ENCODE measurements around the gene GPHN. TPM values are rescaled to one million over a fixed set of nuclear protein-coding genes. Genes with fewer than 3 reads are reported as not detected.

GPHN gene
- polyA plus RNA-seq, 2 of the 4 experiments (the other 2 are of a cell fraction): 12.7 to 15.5 TPM

- TF ChIP-seq RCOR1 (IDR thresholded peaks at IDR 0.05; ENCODE audit: low read depth, low read length): no peak
- no peak for TF ChIP-seq HMGXB4 (CRISPR knock-in tag; IDR thresholded peaks at IDR 0.05; ENCODE audit: borderline replicate concordance)
- no peak for TF ChIP-seq FOSB (CRISPR knock-in tag; IDR thresholded peaks at IDR 0.05)
- TF ChIP-seq SMC3 (IDR thresholded peaks at IDR 0.05): no peak
- no peak for TF ChIP-seq HEYL (CRISPR knock-in tag; IDR thresholded peaks at IDR 0.05)
- TF ChIP-seq EHF (CRISPR knock-in tag; IDR thresholded peaks at IDR 0.05): no peak
- TF ChIP-seq POLR2AphosphoS2 (conservative IDR thresholded peaks at IDR 0.05; ENCODE audit: low read length): no peak
- TF ChIP-seq TFCP2L1 (CRISPR knock-in tag; IDR thresholded peaks at IDR 0.05): no peak
- no peak for TF ChIP-seq CHD2 (IDR thresholded peaks at IDR 0.05; ENCODE audit: low read length, partially characterized antibody)
- TF ChIP-seq EP300 (IDR thresholded peaks at IDR 0.05): no peak
- no peak for TF ChIP-seq USF2 (IDR thresholded peaks at IDR 0.05)
- TF ChIP-seq MYC (IDR thresholded peaks at IDR 0.05; ENCODE audit: borderline replicate concordance, low read length): no peak
- no peak for TF ChIP-seq FOSL2 (IDR thresholded peaks at IDR 0.05)
- TF ChIP-seq FOSL2 (CRISPR knock-in tag; IDR thresholded peaks at IDR 0.05): no peak
- TF ChIP-seq E2F6 (IDR thresholded peaks at IDR 0.05; ENCODE audit: borderline replicate concordance, low read depth): no peak
- TF ChIP-seq CHD4 (IDR thresholded peaks at IDR 0.05; ENCODE audit: borderline replicate concordance): no peak
- no peak for TF ChIP-seq HOXB5 (CRISPR knock-in tag; IDR thresholded peaks at IDR 0.05)
- TF ChIP-seq BCL3 (IDR thresholded peaks at IDR 0.05): no peak
- Histone ChIP-seq H3K27ac (no peak overlapping the region), H3K4me2 (no peak overlapping the region), H3K4me1 (no peaks in the 10 kb centered on the region), H3K9me3 (no peaks in the 10 kb centered on the region; the same call in 2 of the 3 replicates), H3K4me3 (no peak overlapping the region)
- ATAC-seq (no peak), DNase-seq (ENCODE audit: low read depth in 1 of 2, low spot score in 1 of 2) (no peak), FAIRE-seq (no peak)
- ChIA-PET POLR2A (no interaction called here), CTCF (interaction anchor here (2.1 kb wide), 1 partner anchor 11 kb away, joined by 6 read pairs; no protein-coding TSS in a partner anchor)
- WGBS (ENCODE audit: missing lambda C conversion rate): 73% methylated on average over 1 of the region's 1 CpG
Measured at GRCh38 chr14:67108230-67108629, 600.3 kb downstream of the GPHN start.

- no peaks in the 10 kb centered on the region for H3K4me1 ChIP-seq
- DNase-seq (ENCODE audit: low read depth in 1 of 2, low spot score in 1 of 2) (no peak), FAIRE-seq (no peak), ATAC-seq (no peak)
- H3K27ac ChIP-seq: no peak overlapping the region
- H3K4me3 ChIP-seq: no peak overlapping the region
- TF ChIP-seq FOXS1 (CRISPR knock-in tag; IDR thresholded peaks at IDR 0.05) (no peak), EHF (CRISPR knock-in tag; IDR thresholded peaks at IDR 0.05) (no peak), PHF8 (IDR thresholded peaks at IDR 0.05; ENCODE audit: borderline replicate concordance, low read depth) (no peak), CHD2 (IDR thresholded peaks at IDR 0.05; ENCODE audit: low read length, partially characterized antibody) (no peak)
- ChIA-PET CTCF (no interaction called here), POLR2A (no interaction called here)
- H3K4me2 ChIP-seq: no peak overlapping the region
- no peaks in the 10 kb centered on the region; the same call in 2 of the 3 replicates for H3K9me3 ChIP-seq
- WGBS (ENCODE audit: missing lambda C conversion rate): 64% methylated on average over 1 of the region's 1 CpG
Measured at GRCh38 chr14:67111022-67111421, 603.1 kb downstream of the GPHN start.

- DNase-seq (ENCODE audit: low read depth in 1 of 2, low spot score in 1 of 2) (no peak), ATAC-seq (no peak), FAIRE-seq (no peak)
- 91% methylated on average over 2 of the region's 2 CpGs for WGBS (ENCODE audit: missing lambda C conversion rate)
- no peak overlapping the region for H3K4me2 ChIP-seq
- no peak overlapping the region for H3K4me3 ChIP-seq
- TF ChIP-seq POLR2A (IDR thresholded peaks at IDR 0.05; ENCODE audit: low read length) (no peak), HOXB13 (CRISPR knock-in tag; IDR thresholded peaks at IDR 0.05; ENCODE audit: low read depth) (no peak), POLR2AphosphoS2 (conservative IDR thresholded peaks at IDR 0.05; ENCODE audit: low read length) (no peak), MAX (IDR thresholded peaks at IDR 0.05) (no peak), PBX3 (IDR thresholded peaks at IDR 0.05) (no peak), EHF (CRISPR knock-in tag; IDR thresholded peaks at IDR 0.05) (no peak), FOSL2 (IDR thresholded peaks at IDR 0.05) (no peak), FOSL2 (CRISPR knock-in tag; IDR thresholded peaks at IDR 0.05) (no peak), RCOR1 (IDR thresholded peaks at IDR 0.05; ENCODE audit: low read depth, low read length) (no peak), EP300 (IDR thresholded peaks at IDR 0.05) (no peak), NPAS2 (CRISPR knock-in tag; IDR thresholded peaks at IDR 0.05; ENCODE audit: borderline replicate concordance) (no peak)
- H3K27ac ChIP-seq: no peak overlapping the region
- ChIA-PET CTCF (no interaction called here), POLR2A (no interaction called here)
- H3K9me3 ChIP-seq: no peaks in the 10 kb centered on the region
- H3K4me1 ChIP-seq: no peaks in the 10 kb centered on the region
Measured at GRCh38 chr14:67112344-67112743, 604.4 kb downstream of the GPHN start.

All from A549 (cell line).